K562 (cell line): ENCODE measurements around the gene ALK. TPM values are rescaled to one million over a fixed set of nuclear protein-coding genes. Genes with fewer than 3 reads are reported as not detected.

Experiments used
- ATAC-seq: fragments of 200-7000 bp; cut with Tn5 transposase; 3 replicates; pipeline ENCODE4 v1.9.1; 2020; ENCODE audit warnings: moderate library complexity
- BruUV-seq: library from RNA; stranded (reverse); fragments of 400-500 nt; replicated peaks from 2 replicates; lab custom pipeline; 2021; lab: Mats Ljungman, UMichigan
- CTCF ChIA-PET: fragments of 300-600 bp; formaldehyde crosslinking; extraction: SDS; loops from one replicate; lab custom pipeline; 2021; ENCODE audit warnings: low intra/inter-chr PET ratio; lab: Yijun Ruan, JAX
- POLR2A ChIA-PET: fragments of 300-600, 350-650 bp; sonication (Branson Sonifier 250); formaldehyde crosslinking; extraction: SDS; loops from one replicate; lab custom pipeline; 2021; ENCODE audit warnings: antibody characterized with exemption, inconsistent platforms; lab: Yijun Ruan, JAX
- DNase-seq, 4 experiments: peaks; one replicate each; pipeline versions ENCODE4 v3.0.0 to v3.0.0-alpha.2; 2011 to 2018; ENCODE audit warnings: low spot score in 3 of 4, mixed read lengths in 3 of 4; ENCODE audit errors: extremely low read depth in 1 of 4
- FAIRE-seq: peaks from 2 replicates; lab custom pipeline; 2011; peaks lifted over from hg19 to GRCh38; lab: Jason Lieb, UNC
- H2AFZ ChIP-seq: 2 replicates; pipeline ENCODE4 v1.6.0; 2011; ENCODE audit warnings: low read depth, low read length, control low read depth, inconsistent platforms
- H3K27ac ChIP-seq: fragments of 200-600 bp; 3 replicates; pipeline ENCODE4 v1.8.0; 2011; ENCODE audit warnings: low read depth, mild to moderate bottlenecking, control low read depth, inconsistent platforms, low read length, moderate library complexity, mixed read lengths; ENCODE audit errors: extremely low read depth
- H3K27me3 ChIP-seq, 2 experiments: fragments of 300-600 bp in 1 of 2; 2 replicates in 1 of 2; 3 replicates in 1 of 2; pipeline versions ENCODE4 v1.6.0 to v1.8.0; 2011; ENCODE audit warnings: inconsistent platforms in 2 of 2, low read length in 2 of 2, mild to moderate bottlenecking in 1 of 2, mixed read lengths in 1 of 2, moderate library complexity in 1 of 2; ENCODE audit not compliant: control insufficient read depth in 2 of 2, insufficient read depth in 2 of 2
- H3K36me3 ChIP-seq: fragments of 300-600 bp; 3 replicates; pipeline ENCODE4 v1.8.0; 2011; ENCODE audit warnings: mild to moderate bottlenecking, low read length, inconsistent platforms; ENCODE audit not compliant: control insufficient read depth, insufficient read depth
- H3K4me1 ChIP-seq, 2 experiments: fragments of 200-600 bp in 1 of 2; replicated peaks in 1 of 2; 2 replicates in 1 of 2; 3 replicates in 1 of 2; pipeline versions ENCODE4 v1.5.1 to v1.8.0; 2011; ENCODE audit warnings: inconsistent platforms in 2 of 2, low read length in 2 of 2, mild to moderate bottlenecking in 1 of 2, mixed read lengths in 1 of 2, moderate library complexity in 1 of 2; ENCODE audit not compliant: control insufficient read depth in 2 of 2, insufficient read depth in 2 of 2
- H3K4me2 ChIP-seq: 2 replicates; pipeline ENCODE4 v1.6.1; 2011; ENCODE audit warnings: low read length, control low read depth, inconsistent platforms, mixed read lengths; ENCODE audit not compliant: insufficient read depth
- H3K4me3 ChIP-seq: fragments of 200-600 bp; sonication (generic), shearing (Covaris generic); 2 replicates; pipeline ENCODE4 v1.5.1; 2016; ENCODE audit warnings: control low read depth, inconsistent platforms
- H3K79me2 ChIP-seq: fragments of 200-600 bp; 3 replicates; pipeline ENCODE4 v1.8.0; 2011; ENCODE audit warnings: low read length, inconsistent platforms; ENCODE audit not compliant: control insufficient read depth, insufficient read depth
- H3K9ac ChIP-seq, 2 experiments: 2 replicates each; pipeline versions ENCODE4 v1.6.0 to v1.6.1; 2011; ENCODE audit warnings: low read depth in 2 of 2, low read length in 2 of 2, control low read depth in 1 of 2, inconsistent platforms in 1 of 2, mild to moderate bottlenecking in 1 of 2, mixed read lengths in 1 of 2; ENCODE audit not compliant: insufficient read depth in 1 of 2
- H3K9me1 ChIP-seq: one replicate; pipeline ENCODE4 v1.6.0; 2011; ENCODE audit warnings: inconsistent platforms, mild to moderate bottlenecking, low read length, moderate library complexity; ENCODE audit not compliant: control insufficient read depth, insufficient read depth
- H3K9me3 ChIP-seq: replicated peaks from 2 replicates; pipeline ENCODE4 v1.5.1; 2011; ENCODE audit warnings: low read depth, low read length, inconsistent platforms; ENCODE audit not compliant: control insufficient read depth, insufficient read depth
- H4K20me1 ChIP-seq: replicated peaks from 2 replicates; pipeline ENCODE4 v1.6.1; 2011; ENCODE audit warnings: low read length, inconsistent platforms, mixed read lengths; ENCODE audit not compliant: control insufficient read depth, insufficient read depth
- GATAD2B ChIP-seq: fragments of 450-650 bp; IDR thresholded peaks from 2 replicates; pipeline ENCODE4 v1.6.1; 2017; ENCODE audit warnings: mild to moderate bottlenecking, borderline replicate concordance
- GTF3C2 ChIP-seq: IDR thresholded peaks from 3 replicates; pipeline ENCODE4 v1.6.1; 2011; ENCODE audit warnings: borderline replicate concordance, mild to moderate bottlenecking, moderate library complexity; ENCODE audit not compliant: insufficient read length; ENCODE audit errors: extremely low read depth
- KLF16 ChIP-seq: IDR thresholded peaks from 2 replicates; pipeline ENCODE4 v1.6.1; 2016; ENCODE audit warnings: antibody characterized with exemption
- NCOA2 ChIP-seq, 2 experiments: fragments of 450-650 bp; IDR thresholded peaks; 2 replicates each; pipeline ENCODE4 v1.6.1; 2018; ENCODE audit warnings: mild to moderate bottlenecking in 2 of 2, moderate library complexity in 1 of 2; ENCODE audit not compliant: partially characterized antibody in 2 of 2
- PTRF ChIP-seq: fragments of 450-650 bp; IDR thresholded peaks from 2 replicates; pipeline ENCODE4 v1.6.1; 2016; ENCODE audit warnings: mild to moderate bottlenecking, missing genetic modification characterization, missing compliant biosample characterization
- ZNF398 ChIP-seq: fragments of 250-450 bp; sonication (Bioruptor Pico); IDR thresholded peaks from 2 replicates; pipeline ENCODE4 v1.8.0; 2021; ENCODE audit warnings: moderate library complexity, mild to moderate bottlenecking, inconsistent platforms
- ZNF76 ChIP-seq: fragments of 250-450 bp; sonication (Bioruptor Pico); IDR thresholded peaks from 2 replicates; pipeline ENCODE4 v1.4.0; 2020; ENCODE audit warnings: mild to moderate bottlenecking, moderate library complexity, borderline replicate concordance
- WGBS: fragments of 100-300 bp; shearing (Covaris generic); methylation state at CpG from one replicate; pipeline ENCODE4 v1.1.6; 2016; ENCODE audit warnings: low coverage, mixed read lengths; ENCODE audit not compliant: insufficient coverage; ENCODE audit errors: missing lambda C conversion rate; 5-methylcytosine and 5-hydroxymethylcytosine counted together
- in situ Hi-C: fragments of 300-500 bp; cut with MboI; formaldehyde crosslinking; loops from 4 replicates; pipeline ENCODE4 v1.15.0; 2018; ENCODE audit warnings: inconsistent platforms, mixed read lengths
- intact Hi-C: fragments of 100-400 bp; cut with micrococcal nuclease; formaldehyde crosslinking; loops from 2 replicates; pipeline ENCODE4 v1.14.2; 2022
- polyA plus RNA-seq, 8 experiments: library from polyadenylated mRNA; depleted of rRNA in 4 of 8; stranded (reverse) in 5 of 8; unstranded in 3 of 8; fragments of >200 nt; fragmentation: Nextera tagmentation in 2 of 8; fragmentation: Illumina TruSeq in 1 of 8; extraction: Ambion mirVana in 2 of 8; extraction: Trizol in 1 of 8; gene quantifications; 2 replicates each; pipeline versions ENCODE4 v1.2.1 to v1.2.3, GENCODE V29; 2011 to 2014; ENCODE audit warnings: inconsistent platforms in 1 of 8, missing spikeins in 1 of 8
- total RNA-seq, 7 experiments: library from RNA; depleted of rRNA in 6 of 7; stranded (reverse); fragments of >200 nt in 6 of 7; fragmentation: Illumina TruSeq in 2 of 7; extraction: Trizol in 2 of 7; gene quantifications; 2 replicates each; pipeline versions ENCODE4 v1.2.1 to v1.2.3, GENCODE V29; 2011 to 2021; ENCODE audit warnings: low replicate concordance in 1 of 7
- TF ChIP-seq, protein P1 (sequence below): fragments of 250-450 bp; sonication (Bioruptor Pico); IDR thresholded peaks from 2 replicates; pipeline ENCODE4 v1.4.0; 2020; ENCODE audit warnings: mild to moderate bottlenecking
- TF ChIP-seq, protein P2 (sequence below): fragments of 250-450 bp; sonication (Bioruptor Pico); IDR thresholded peaks from 2 replicates; pipeline ENCODE4 v1.8.0; 2022; ENCODE audit warnings: moderate library complexity, mild to moderate bottlenecking, inconsistent platforms
- TF ChIP-seq, protein P3 (sequence below): fragments of 250-450 bp; sonication (Bioruptor Pico); IDR thresholded peaks from 2 replicates; pipeline ENCODE4 v1.8.0; 2022; ENCODE audit warnings: moderate library complexity, mild to moderate bottlenecking, inconsistent platforms

ALK gene
- total and polyA plus RNA-seq, 9 of the 15 experiments (the other 6 are each of a cell fraction or from before 2014, with no cell fraction given), result not detected

GRCh38 chr2:29239209-29239960 lies 682.0 kb downstream of the ALK start:
- Histone ChIP-seq H3K27ac (no peak overlapping the region), H3K9ac (peak overlapping the region in 1 of 2 experiments; percentile 68; a peak in 1 of 4 replicates), H2AFZ (no peak overlapping the region), H4K20me1 (no peaks in the 10 kb centered on the region), H3K9me3 (no peaks in the 10 kb centered on the region), H3K4me3 (no peak overlapping the region), H3K4me1 (no peaks in the 10 kb centered on the region), H3K4me2 (no peak overlapping the region), H3K9me1 (no peaks in the 10 kb centered on the region), H3K79me2 (no peaks in the 10 kb centered on the region), H3K27me3 (peaks cover 0 to 51% of the 10 kb centered on the region in 2 experiments), H3K36me3 (no peaks in the 10 kb centered on the region)
- POLR2A ChIA-PET, result interaction anchor here (0.6 to 1.2 kb wide), 2 partner anchors 9 to 244 kb away, joined by 3 read pairs; no protein-coding TSS in a partner anchor
- WGBS, result 0% methylated on average over 15 of the region's 15 CpGs
- ATAC-seq, result no peak
- no peak for FAIRE-seq
- intact Hi-C loops, result no loop called here
- in situ Hi-C loops, result no loop called here
- DNase-seq, result no peak
- BruUV-seq, result no TSS peak
- CTCF ChIA-PET, result no interaction called here
- no peak for TF ChIP-seq GATAD2B
- TF ChIP-seq, protein P1, sequence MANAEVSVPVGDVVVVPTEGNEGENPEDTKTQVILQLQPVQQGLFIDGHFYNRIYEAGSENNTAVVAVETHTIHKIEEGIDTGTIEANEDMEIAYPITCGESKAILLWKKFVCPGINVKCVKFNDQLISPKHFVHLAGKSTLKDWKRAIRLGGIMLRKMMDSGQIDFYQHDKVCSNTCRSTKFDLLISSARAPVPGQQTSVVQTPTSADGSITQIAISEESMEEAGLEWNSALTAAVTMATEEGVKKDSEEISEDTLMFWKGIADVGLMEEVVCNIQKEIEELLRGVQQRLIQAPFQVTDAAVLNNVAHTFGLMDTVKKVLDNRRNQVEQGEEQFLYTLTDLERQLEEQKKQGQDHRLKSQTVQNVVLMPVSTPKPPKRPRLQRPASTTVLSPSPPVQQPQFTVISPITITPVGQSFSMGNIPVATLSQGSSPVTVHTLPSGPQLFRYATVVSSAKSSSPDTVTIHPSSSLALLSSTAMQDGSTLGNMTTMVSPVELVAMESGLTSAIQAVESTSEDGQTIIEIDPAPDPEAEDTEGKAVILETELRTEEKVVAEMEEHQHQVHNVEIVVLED, result no peak
- no peak for TF ChIP-seq ZNF398 (CRISPR knock-in tag)
- TF ChIP-seq, protein P2, sequence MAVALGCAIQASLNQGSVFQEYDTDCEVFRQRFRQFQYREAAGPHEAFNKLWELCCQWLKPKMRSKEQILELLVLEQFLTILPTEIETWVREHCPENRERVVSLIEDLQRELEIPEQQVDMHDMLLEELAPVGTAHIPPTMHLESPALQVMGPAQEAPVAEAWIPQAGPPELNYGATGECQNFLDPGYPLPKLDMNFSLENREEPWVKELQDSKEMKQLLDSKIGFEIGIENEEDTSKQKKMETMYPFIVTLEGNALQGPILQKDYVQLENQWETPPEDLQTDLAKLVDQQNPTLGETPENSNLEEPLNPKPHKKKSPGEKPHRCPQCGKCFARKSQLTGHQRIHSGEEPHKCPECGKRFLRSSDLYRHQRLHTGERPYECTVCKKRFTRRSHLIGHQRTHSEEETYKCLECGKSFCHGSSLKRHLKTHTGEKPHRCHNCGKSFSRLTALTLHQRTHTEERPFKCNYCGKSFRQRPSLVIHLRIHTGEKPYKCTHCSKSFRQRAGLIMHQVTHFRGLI (CRISPR knock-in tag), result no peak
- no peak for TF ChIP-seq GTF3C2
- TF ChIP-seq KLF16, result no peak
- TF ChIP-seq ZNF76 (CRISPR knock-in tag), result no peak
- TF ChIP-seq, protein P3, sequence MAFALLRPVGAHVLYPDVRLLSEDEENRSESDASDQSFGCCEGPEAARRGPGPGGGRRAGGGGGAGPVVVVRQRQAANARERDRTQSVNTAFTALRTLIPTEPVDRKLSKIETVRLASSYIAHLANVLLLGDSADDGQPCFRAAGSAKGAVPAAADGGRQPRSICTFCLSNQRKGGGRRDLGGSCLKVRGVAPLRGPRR (CRISPR knock-in tag), result no peak
- TF ChIP-seq NCOA2 (IDR thresholded peaks at IDR 0.05; ENCODE audit: partially characterized antibody in 2 of 2), result no peak
- TF ChIP-seq PTRF (tag), result no peak
